HG03108 (cell line): ENCODE measurements around the gene RANBP9.
A peak's percentile ranks its signal among the peaks of the same experiment; 100 is the strongest.

Experiments
- ATAC-seq: cut with Tn5 transposase; IDR thresholded peaks from one replicate; pipeline ENCODE4 v1.9.1; 2021; ENCODE audit warnings: moderate library complexity; ENCODE audit not compliant: unreplicated experiment

The RANBP9 gene

DNA sequence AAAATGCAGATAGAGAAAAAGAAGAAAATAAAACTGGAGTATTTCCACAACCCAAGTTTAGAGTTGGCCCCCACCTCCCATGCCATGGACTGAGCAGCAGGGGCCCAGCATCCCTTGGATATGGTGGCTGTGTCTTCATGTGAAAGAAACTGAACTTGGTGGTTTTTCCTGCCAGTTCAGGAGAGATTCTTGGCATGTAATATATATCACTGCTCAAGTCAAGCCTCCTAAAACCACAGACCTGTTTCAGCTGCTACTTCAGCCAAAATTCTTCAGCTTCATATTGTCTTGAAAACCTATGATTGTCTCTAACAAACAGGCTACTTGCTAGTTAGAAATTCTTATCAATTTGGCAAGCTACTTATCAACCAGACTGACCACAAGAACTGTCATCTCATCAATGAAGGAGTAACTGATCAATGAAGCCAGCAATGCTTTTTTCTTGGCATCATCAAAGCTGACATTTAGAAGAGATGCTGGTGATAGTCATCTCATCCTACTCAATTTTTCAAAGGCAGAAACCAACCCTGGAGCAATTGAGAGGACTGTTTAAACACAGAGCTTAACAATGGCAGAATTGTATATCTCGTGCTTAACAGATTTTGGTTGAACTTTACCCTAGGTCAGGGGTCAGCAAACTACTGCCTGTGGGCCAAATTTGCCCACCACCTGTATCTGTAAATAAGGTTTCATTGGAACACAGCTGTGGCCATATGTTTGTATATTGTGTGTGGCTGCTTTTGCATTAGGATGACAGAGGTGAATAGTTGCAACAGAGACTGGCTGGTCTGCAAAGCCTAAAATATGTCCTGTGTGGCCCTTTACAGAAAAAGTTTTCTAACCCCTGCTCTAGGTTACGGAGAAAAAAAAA lies 106.9 kb downstream of the RANBP9 start:
- ATAC-seq: no peak

DNA sequence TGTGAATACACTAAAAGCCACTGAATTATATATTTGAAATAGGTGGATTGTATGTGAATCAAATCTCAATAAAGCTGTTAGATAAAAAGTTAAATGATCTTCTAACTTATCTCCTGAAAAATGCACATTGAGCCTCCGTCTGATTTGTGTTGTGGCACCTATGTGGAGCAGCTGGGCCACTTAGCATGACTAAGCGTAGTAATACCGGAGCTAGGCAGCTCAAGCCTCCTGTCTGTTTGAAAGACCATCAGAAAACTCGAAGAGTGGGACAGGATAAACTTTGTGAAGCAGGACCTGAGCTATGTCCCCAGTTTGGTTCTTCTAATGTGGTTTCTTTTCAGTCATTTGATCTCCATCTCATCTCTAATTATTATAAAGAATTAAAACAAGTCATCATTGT lies 107.5 kb downstream of the RANBP9 start:
- no peak for ATAC-seq

DNA sequence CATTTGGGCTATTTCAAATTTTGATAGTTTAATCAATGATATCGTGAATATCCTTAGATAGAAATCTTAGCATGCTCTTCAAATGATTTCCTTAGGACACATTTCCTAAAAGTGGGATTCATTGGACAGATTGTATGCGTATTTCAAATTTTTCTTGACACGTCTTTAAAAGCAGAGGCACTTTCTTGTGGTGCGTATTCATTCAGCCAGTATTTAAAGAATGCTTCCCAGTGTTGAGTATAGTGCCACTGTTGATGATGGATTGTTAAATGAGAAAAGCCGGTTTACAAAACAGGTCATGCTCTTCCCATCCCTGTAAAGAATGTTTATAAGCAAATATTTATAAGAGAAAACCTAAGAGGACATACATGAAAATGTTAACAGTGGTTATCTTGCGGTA lies 111.6 kb downstream of the RANBP9 start:
- no peak for ATAC-seq

DNA sequence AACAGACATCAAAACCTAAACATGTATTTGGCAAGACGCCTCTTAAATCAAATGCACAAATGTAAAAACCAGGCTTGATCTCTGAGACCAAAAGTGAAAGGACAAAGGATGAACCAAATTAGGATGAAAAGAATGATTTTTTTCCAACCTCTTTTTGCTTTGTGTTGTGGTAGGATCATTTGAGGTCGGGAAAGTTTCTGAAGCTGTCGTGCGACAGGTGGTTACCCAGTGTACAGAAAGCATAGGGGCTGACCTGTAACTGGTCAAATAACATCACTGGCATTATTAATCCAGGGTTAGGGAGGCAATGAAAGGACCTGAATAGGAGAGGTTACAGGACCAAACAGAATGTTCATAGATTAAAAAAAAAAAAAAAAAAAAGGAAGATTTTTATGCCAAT lies 114.6 kb downstream of the RANBP9 start:
- ATAC-seq: no peak

DNA sequence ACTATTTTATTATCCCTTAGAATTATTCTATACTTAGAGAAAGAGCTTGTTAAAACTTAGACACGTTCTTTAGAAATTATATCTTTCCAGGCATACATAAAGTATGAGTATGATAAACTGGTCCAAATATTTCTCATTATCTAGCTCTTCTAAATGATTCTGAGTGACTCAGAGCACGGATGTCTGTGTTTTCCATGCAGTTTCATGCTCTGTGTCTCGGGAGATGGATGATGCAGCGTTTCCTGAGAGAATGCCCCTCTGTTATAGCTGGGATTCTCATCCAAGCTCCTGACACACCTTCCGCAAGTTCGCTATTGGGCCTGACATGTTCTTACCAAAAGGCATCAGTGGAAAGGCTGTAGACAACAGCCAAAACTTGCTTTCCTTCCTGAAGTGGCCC lies 117.9 kb downstream of the RANBP9 start:
- ATAC-seq: no peak

DNA sequence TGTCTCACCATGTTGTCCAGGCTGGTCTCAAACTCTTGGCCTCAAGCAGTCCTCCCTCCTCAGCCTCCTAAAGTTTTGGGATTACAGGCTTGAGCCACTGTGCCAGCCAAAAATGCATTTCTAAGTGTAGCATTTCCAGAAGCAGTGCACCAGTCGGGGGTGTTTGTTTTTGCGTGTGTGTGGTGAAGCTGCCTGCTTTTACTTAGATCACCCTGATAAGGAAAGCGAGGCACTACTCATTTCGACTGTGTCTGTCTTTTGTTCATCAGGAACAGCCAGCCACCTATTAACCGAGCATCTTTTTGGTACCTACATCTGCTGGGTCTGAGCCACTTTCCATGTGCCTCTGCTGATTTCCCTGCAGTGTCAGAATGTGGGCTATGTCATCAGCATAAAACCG lies 118.5 kb downstream of the RANBP9 start:
- no peak for ATAC-seq

DNA sequence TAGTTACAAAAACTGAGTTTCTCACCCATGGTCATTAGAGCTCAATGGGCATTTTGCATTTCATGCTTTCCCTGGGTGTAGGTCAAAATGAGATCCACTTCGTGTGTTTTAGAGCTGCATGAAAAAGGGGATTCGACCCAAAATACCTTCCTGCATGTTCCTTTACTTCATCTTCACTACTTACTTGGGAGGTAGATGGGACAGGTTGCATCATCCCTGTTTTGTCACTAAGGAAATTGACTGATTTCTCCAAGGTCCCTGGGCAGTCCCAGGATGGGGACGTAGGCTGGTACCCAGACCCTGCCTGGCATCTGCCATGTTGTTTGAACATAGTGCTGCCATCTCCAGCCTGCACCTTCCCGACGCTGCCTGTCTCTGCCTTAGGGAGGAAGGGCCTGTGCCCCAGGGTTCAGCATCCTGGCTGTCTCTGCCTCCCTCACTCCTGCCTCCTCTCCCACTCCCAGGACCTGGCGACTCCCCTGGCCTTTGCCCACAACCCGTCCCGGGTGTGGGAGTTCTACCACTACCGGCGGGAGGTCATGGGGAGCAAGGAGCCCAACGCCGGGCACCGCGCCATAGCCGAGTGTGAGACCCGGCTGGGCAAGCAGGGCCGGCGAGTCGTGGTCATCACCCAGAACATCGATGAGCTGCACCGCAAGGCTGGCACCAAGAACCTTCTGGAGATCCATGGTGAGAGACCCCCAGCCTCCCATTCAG lies 120.3 kb downstream of the RANBP9 start:
- ATAC-seq: no peak

DNA sequence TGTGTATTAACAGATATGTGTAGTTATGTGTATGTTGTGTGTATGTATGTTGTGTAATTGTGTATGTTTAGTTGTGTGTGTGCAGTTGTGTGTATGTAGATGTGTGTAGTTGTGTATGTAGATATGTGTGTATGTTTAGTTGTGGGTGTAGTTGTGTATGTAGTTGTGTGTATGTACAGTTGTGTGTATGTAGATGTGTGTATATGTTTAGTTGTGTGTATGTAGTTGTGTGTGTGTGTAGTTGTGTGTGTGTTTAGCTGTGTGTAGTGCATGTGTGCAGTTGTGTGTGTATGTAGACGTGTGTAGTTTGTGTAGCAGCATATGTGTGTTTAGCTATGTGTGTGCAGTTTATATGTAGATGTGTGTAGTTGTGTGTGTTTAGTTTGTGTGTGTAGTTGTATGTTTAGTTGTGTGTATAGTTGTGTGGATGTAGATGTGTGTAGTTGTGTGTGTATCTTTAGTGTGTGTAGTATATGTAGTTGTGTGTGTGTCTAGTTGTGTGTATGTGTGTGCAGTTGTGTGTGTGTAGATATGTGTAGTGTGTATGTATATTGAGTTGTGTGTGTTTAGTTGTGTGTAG lies 121.0 kb downstream of the RANBP9 start:
- no peak for ATAC-seq

DNA sequence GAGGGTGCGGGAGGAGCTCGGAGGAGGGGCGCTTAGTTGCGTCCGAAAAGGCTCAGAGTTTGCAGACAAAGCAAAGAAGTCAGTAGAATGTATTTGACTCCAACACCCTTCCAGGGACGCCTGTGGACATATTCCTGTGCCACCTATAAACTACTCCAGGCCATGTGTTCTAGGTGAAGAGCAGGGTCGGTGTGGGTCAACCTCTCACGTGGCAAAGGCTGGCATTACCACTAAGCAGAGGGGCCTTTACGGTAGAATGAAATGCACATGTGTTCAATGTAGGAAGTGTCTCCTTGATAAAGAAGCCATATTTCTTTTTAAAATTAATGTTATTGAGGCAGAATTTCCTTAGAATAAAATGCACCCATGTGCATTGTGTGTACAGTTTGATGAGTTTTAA lies 121.8 kb downstream of the RANBP9 start:
- no peak for ATAC-seq

DNA sequence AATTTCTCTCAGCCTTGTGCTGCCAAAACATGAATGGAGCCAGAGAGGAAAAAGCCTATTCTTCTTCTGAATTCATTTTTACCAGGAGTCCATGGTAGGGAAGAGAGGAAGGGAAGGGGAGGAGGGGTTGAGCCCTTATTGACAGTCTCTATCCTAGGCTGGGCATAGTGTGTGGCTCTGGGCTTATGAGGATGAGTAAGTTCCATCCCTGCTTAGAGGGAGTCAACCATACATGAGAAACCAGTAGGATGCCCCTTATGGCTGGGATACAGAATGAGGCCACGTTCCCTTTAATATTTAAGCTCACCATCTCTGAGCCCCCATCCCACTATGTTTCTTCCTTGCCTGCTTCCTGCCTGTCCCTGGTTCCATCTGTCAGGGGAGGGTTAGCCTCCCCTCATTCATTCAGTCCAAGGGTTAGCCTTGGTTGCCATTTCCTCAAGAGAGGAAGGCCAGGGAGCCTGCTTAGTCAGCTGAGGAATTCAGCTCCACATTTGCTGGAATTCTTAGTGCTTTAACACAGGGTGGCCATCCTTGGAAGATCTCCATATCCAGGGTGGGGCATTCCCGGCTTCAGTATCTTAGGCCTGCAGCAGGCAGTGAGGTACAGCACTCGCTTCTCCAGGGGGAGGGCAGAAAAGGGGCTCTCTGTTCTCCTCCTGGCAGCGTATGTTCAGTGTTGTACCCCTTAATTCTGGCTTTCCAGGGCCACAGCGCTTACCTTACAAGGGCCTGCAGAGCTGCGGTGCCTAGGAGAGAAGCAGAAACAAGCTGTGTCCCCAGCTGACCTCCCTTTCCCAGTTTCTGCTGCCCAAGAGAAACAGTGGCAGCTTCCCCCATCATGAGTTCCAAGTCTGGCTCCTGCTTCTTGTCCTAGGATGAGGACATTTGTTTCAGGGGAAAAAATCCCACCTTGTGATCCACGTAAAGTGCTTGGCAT lies 124.8 kb downstream of the RANBP9 start:
- no peak for ATAC-seq

DNA sequence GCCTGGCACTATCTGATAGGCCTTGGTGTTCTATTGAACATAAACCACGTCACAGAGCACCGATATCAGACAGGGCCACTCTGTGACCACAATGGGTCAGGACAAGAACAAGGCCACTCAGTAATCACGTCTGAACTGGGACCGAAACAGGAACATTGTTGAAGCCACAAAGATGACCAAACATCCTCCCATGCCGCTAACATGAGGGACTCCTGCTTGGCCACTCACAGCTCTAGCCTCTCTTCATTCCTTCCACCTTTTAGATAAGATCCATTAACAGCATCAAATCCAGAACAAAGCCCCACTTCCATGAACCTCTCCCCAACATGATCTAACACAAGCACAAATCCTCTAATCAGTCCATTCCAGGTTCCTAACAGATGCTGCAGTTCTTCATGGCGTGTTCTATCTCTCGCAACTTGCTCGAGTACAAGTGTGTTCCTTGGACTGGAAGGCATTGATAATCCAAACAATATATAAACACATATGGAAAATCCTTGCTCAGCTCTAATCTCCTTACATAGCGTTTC lies 129.9 kb downstream of the RANBP9 start:
- no peak for ATAC-seq

DNA sequence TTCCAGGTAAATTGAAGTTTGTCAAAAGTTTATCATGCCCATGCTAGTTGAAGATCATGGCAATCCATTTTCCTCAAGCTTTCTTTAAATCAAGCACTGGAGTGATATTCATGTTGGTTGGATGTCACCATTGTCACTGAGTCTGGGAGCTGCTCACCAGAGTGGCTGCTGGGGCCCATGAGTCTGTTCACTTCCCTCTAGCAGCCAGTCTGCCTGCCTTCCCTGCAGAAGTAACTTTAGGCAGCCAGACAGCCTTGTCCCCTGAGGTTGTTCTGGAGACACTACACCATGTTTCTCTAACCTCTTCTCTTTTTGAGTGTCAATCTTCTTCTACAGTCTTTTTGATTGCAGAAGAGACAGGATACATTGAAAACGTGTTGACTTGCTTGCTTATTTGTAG lies 131.7 kb downstream of the RANBP9 start:
- no peak for ATAC-seq

DNA sequence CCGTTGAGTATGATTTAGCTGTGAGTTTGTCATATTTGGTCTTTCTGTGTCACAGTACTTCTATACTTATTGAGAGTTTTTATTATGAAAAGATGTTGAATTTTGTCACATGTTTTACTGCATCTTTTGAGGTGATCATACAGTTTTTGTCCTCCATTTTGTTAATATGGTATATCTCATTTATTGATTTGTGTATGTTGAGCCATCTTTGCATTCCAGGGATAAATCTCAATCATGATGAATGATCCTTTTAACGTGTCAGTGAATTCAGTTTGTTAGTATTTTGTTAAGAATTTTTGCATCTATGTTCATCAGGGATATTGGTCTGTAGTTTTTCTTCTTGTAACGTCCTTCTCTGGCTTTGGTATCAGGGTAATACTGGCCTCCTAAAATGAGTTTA lies 133.7 kb downstream of the RANBP9 start:
- ATAC-seq: no peak

DNA sequence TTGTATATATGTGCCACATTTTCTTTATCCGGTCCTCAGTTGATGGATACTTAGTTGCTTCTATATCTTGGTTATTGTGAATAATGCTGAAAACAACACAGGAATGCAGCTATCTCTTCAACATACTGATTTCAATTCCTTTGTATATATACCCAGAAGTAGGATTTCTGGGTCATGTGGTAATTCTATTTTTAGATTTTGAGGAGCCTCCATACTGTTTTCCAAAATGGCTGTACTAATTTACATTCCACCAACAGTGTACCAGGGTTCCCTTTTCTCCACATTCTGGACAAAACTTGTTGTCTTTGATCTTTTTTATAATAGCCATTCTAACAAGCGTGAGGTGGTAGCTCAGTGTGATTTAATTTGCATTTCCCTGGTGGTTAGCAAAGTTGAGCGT lies 135.6 kb downstream of the RANBP9 start:
- ATAC-seq: no peak

DNA sequence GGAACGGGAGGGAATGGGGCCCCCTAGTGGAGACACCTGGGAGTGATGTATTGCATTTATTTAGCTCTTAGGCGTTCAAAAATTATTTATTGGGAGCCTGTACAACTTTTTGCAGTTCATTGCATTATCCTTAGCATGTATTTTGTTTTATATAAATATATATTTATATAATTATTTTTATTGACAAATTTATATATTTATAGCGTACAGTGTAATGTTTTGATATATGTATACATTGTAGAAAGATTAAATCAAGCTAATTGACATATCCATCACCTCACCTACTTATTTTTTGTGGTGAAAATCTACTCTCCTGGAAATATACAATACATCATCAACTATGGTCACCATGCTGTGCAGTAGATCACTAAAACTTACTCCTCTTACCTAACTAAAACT lies 136.3 kb downstream of the RANBP9 start:
- no peak for ATAC-seq

DNA sequence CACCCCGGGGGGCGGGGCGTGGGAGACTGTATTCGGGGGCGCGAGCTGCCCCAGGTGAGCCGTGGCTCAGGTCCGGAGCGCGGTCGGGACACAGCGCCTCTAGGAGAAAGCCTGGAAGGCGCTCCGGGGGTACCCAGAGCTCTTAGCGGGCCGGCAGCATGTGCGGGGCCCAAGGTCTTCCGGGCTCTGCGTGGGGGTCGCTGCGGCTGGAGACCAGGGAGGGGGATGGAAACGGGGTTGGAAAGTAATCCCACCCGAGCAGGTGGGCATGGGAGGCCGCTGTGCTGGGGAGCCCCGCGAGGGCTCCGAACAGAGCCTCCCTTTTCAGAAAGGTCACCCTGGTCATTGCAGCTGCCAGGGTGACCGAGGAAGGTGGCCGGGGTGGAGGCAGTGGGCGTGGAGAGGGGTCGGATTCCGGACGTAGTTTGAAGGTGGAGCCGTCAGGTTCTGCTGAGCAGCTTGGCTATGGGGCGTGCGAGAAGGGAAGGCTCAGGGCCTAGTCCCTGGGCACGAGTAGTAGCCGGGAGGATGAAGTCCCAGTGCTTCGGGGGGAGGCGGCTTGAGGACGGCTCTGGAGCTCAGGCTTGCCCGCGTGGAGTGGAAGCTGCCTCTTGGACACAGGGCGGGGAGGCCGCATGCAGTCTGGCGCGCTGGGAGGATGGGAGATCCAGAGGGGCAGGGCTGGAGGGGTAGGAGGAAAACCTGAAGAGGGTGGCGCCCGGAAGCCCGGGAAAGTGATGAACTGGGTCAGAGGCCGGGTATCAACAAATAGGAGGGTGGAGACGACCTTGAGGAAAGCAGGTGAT lies 136.9 kb downstream of the RANBP9 start, which contains the start of gene SIRT5:
Gene SIRT5 (plus strand): TSS at position 31 of the 806 bp plus-strand sequence. CDS start 9,510 bp downstream, outside the sequence.
- peak; percentile 49 for ATAC-seq

DNA sequence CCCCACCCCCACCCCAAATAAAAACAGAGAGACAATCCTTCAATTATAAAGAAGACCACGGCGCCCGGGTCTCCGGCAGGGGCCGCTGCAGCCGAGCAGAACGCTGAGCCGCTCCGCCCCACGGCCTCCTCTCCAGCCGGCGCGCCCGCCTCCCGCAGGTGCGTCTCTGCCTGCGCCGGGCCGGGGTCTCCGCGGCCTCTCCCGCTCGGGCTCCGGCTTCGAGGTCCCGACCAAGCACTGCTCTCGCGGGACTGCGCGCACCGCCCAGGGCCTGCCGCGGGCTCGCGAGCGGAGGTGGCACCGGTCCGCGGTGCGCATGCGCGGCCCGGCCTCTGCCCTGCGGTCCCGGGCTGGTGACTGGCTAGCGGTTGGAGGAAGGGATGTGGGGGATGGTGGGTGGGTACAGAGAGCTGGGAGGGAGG lies 137.5 kb downstream of the RANBP9 start:
- peak; percentile 73 for ATAC-seq

DNA sequence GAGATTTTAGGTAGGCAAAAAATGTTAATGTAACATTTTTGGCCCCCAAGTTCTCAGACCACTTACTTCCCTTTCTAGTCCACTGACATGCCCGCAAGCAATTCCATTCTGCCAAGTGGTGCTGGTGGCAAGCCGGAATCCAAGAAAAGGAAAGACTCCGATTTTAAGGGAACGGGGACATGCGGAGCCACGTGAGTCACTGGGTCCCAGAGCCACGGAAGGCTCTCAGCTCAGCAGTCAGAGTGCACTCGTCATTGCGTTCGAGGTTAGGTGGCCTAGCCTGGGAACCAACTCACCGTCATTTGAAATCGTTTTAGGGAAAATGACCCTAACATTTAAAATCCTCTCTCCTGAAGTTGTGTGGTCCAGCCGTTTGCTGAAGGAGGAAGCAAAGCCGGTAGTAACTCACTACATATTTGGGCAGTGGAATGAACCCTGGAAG lies 137.9 kb downstream of the RANBP9 start:
- no peak for ATAC-seq

DNA sequence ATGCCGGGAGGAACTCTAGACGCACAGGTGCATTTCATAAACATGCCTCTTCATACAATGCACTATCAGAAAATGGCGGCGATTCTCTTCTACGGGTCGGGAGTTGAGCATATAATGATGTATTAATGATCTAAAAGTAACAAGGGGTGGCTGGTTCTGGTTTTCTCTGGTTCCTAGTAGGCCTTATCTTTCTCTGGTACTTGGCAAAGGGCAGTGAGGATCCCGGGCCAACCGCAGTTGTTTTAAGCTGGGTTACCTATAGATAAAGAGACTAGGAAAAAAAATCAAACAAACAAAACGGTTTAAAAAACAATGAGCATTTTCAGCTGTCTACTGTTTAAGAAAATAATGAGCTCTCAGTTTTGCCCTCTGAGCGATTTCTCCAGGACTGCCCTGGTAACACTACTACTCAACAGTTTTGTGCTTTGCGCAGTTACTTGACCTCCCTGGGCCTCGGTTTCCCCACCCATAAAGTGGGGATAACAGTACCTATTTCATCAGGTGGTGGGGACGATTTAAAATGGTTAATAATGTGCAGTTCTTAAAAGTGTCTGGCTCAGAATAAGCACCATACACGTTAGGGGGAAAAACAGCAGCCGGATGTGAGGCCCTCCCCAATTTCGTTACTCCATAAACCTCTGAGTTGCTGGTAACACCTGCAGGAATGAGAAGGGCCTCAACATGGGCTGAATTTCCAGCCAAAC lies 138.5 kb downstream of the RANBP9 start:
- ATAC-seq: no peak
